ENCODE data around the gene CRMP1.

The CRMP1 gene

GRCh38 chr4:5824635-5825034 lies 68.3 kb downstream of the CRMP1 start:
- H3K9ac ChIP-seq (ENCODE audit: low read depth in 1 of 2, low read length in 2 of 2): no peak overlapping the region
- H3K9me3 ChIP-seq (ENCODE audit: control insufficient read depth in 1 of 2, low read length in 2 of 2): no peaks in the 10 kb centered on the region
- no peak overlapping the region for H3K4me3 ChIP-seq (ENCODE audit: low read depth in 1 of 2, low read length in 2 of 2)
- H3K27ac ChIP-seq (ENCODE audit: low read depth, low read length): no peak overlapping the region
- no peaks in the 10 kb centered on the region for H3K27me3 ChIP-seq (ENCODE audit: control insufficient read depth in 1 of 2, insufficient read depth in 2 of 2, low read length in 2 of 2)
- no peaks in the 10 kb centered on the region for H3K36me3 ChIP-seq (ENCODE audit: control insufficient read depth in 1 of 2, insufficient read depth in 2 of 2, low read length in 2 of 2)
- no peaks in the 10 kb centered on the region for H3K4me1 ChIP-seq (ENCODE audit: control insufficient read depth in 1 of 2, insufficient read depth in 2 of 2, low read length in 2 of 2)

- H3K9me3 ChIP-seq (ENCODE audit: control insufficient read depth in 1 of 2, low read length in 2 of 2): no peaks in the 10 kb centered on the region
- no peak overlapping the region for H3K4me3 ChIP-seq (ENCODE audit: low read depth in 1 of 2, low read length in 2 of 2)
- no peaks in the 10 kb centered on the region for H3K27me3 ChIP-seq (ENCODE audit: control insufficient read depth in 1 of 2, insufficient read depth in 2 of 2, low read length in 2 of 2)
- no peaks in the 10 kb centered on the region for H3K4me1 ChIP-seq (ENCODE audit: control insufficient read depth in 1 of 2, insufficient read depth in 2 of 2, low read length in 2 of 2)
- no peaks in the 10 kb centered on the region for H3K36me3 ChIP-seq (ENCODE audit: control insufficient read depth in 1 of 2, insufficient read depth in 2 of 2, low read length in 2 of 2)
- H3K27ac ChIP-seq (ENCODE audit: low read depth, low read length): no peak overlapping the region
- no peak overlapping the region for H3K9ac ChIP-seq (ENCODE audit: low read depth in 1 of 2, low read length in 2 of 2)
Observed at GRCh38 chr4:5824227-5824626, 68.7 kb downstream of the CRMP1 start.

GRCh38 chr4:5823542-5824211 lies 69.2 kb downstream of the CRMP1 start:
- no peak overlapping the region for H3K9ac ChIP-seq (ENCODE audit: low read depth in 1 of 2, low read length in 2 of 2)

GRCh38 chr4:5822619-5823018 lies 70.3 kb downstream of the CRMP1 start:
- Histone ChIP-seq H3K4me1 (ENCODE audit: control insufficient read depth in 1 of 2, insufficient read depth in 2 of 2, low read length in 2 of 2) (no peaks in the 10 kb centered on the region), H3K4me3 (ENCODE audit: low read depth in 1 of 2, low read length in 2 of 2) (no peak overlapping the region), H3K9me3 (ENCODE audit: control insufficient read depth in 1 of 2, low read length in 2 of 2) (no peaks in the 10 kb centered on the region), H3K9ac (ENCODE audit: low read depth in 1 of 2, low read length in 2 of 2) (no peak overlapping the region), H3K36me3 (ENCODE audit: control insufficient read depth in 1 of 2, insufficient read depth in 2 of 2, low read length in 2 of 2) (no peaks in the 10 kb centered on the region), H3K27ac (ENCODE audit: low read depth, low read length) (no peak overlapping the region), H3K27me3 (ENCODE audit: control insufficient read depth in 1 of 2, insufficient read depth in 2 of 2, low read length in 2 of 2) (no peaks in the 10 kb centered on the region)

More at GRCh38 chr4:5823542-5824211, 69.2 kb downstream of the CRMP1 start:
- Histone ChIP-seq H3K4me3 (ENCODE audit: low read depth in 1 of 2, low read length in 2 of 2) (no peak overlapping the region), H3K9me3 (ENCODE audit: control insufficient read depth in 1 of 2, low read length in 2 of 2) (no peaks in the 10 kb centered on the region), H3K27me3 (ENCODE audit: control insufficient read depth in 1 of 2, insufficient read depth in 2 of 2, low read length in 2 of 2) (no peaks in the 10 kb centered on the region), H3K4me1 (ENCODE audit: control insufficient read depth in 1 of 2, insufficient read depth in 2 of 2, low read length in 2 of 2) (no peaks in the 10 kb centered on the region), H3K36me3 (ENCODE audit: control insufficient read depth in 1 of 2, insufficient read depth in 2 of 2, low read length in 2 of 2) (no peaks in the 10 kb centered on the region), H3K27ac (ENCODE audit: low read depth, low read length) (no peak overlapping the region)

- Histone ChIP-seq H3K36me3 (ENCODE audit: control insufficient read depth in 1 of 2, insufficient read depth in 2 of 2, low read length in 2 of 2) (no peaks in the 10 kb centered on the region), H3K27ac (ENCODE audit: low read depth, low read length) (no peak overlapping the region), H3K9ac (ENCODE audit: low read depth in 1 of 2, low read length in 2 of 2) (no peak overlapping the region), H3K27me3 (ENCODE audit: control insufficient read depth in 1 of 2, insufficient read depth in 2 of 2, low read length in 2 of 2) (no peaks in the 10 kb centered on the region), H3K9me3 (ENCODE audit: control insufficient read depth in 1 of 2, low read length in 2 of 2) (no peaks in the 10 kb centered on the region), H3K4me1 (ENCODE audit: control insufficient read depth in 1 of 2, insufficient read depth in 2 of 2, low read length in 2 of 2) (no peaks in the 10 kb centered on the region), H3K4me3 (ENCODE audit: low read depth in 1 of 2, low read length in 2 of 2) (no peak overlapping the region)
Observed at GRCh38 chr4:5821665-5822358, 71.1 kb downstream of the CRMP1 start.

GRCh38 chr4:5816851-5817375 lies 76.0 kb downstream of the CRMP1 start:
- Histone ChIP-seq H3K9me3 (ENCODE audit: control insufficient read depth in 1 of 2, low read length in 2 of 2) (no peaks in the 10 kb centered on the region), H3K4me1 (ENCODE audit: control insufficient read depth in 1 of 2, insufficient read depth in 2 of 2, low read length in 2 of 2) (no peaks in the 10 kb centered on the region), H3K36me3 (ENCODE audit: control insufficient read depth in 1 of 2, insufficient read depth in 2 of 2, low read length in 2 of 2) (no peaks in the 10 kb centered on the region), H3K9ac (ENCODE audit: low read depth in 1 of 2, low read length in 2 of 2) (no peak overlapping the region), H3K27me3 (ENCODE audit: control insufficient read depth in 1 of 2, insufficient read depth in 2 of 2, low read length in 2 of 2) (no peaks in the 10 kb centered on the region), H3K27ac (ENCODE audit: low read depth, low read length) (no peak overlapping the region), H3K4me3 (ENCODE audit: low read depth in 1 of 2, low read length in 2 of 2) (no peak overlapping the region)

- H3K4me1 ChIP-seq (ENCODE audit: control insufficient read depth in 1 of 2, insufficient read depth in 2 of 2, low read length in 2 of 2): no peaks in the 10 kb centered on the region
- H3K9ac ChIP-seq (ENCODE audit: low read depth in 1 of 2, low read length in 2 of 2): no peak overlapping the region
- H3K27me3 ChIP-seq (ENCODE audit: control insufficient read depth in 1 of 2, insufficient read depth in 2 of 2, low read length in 2 of 2): no peaks in the 10 kb centered on the region
- H3K27ac ChIP-seq (ENCODE audit: low read depth, low read length): no peak overlapping the region
- H3K36me3 ChIP-seq (ENCODE audit: control insufficient read depth in 1 of 2, insufficient read depth in 2 of 2, low read length in 2 of 2): no peaks in the 10 kb centered on the region
- no peak overlapping the region for H3K4me3 ChIP-seq (ENCODE audit: low read depth in 1 of 2, low read length in 2 of 2)
- no peaks in the 10 kb centered on the region for H3K9me3 ChIP-seq (ENCODE audit: control insufficient read depth in 1 of 2, low read length in 2 of 2)
Observed at GRCh38 chr4:5816101-5816500, 76.8 kb downstream of the CRMP1 start.

- Histone ChIP-seq H3K9ac (ENCODE audit: low read depth in 1 of 2, low read length in 2 of 2) (no peak overlapping the region), H3K36me3 (ENCODE audit: control insufficient read depth in 1 of 2, insufficient read depth in 2 of 2, low read length in 2 of 2) (no peaks in the 10 kb centered on the region), H3K27me3 (ENCODE audit: control insufficient read depth in 1 of 2, insufficient read depth in 2 of 2, low read length in 2 of 2) (no peaks in the 10 kb centered on the region), H3K27ac (ENCODE audit: low read depth, low read length) (no peak overlapping the region), H3K9me3 (ENCODE audit: control insufficient read depth in 1 of 2, low read length in 2 of 2) (no peaks in the 10 kb centered on the region), H3K4me3 (ENCODE audit: low read depth in 1 of 2, low read length in 2 of 2) (no peak overlapping the region), H3K4me1 (ENCODE audit: control insufficient read depth in 1 of 2, insufficient read depth in 2 of 2, low read length in 2 of 2) (no peaks in the 10 kb centered on the region)
Observed at GRCh38 chr4:5815641-5816040, 77.2 kb downstream of the CRMP1 start.

GRCh38 chr4:5814421-5814820 lies 78.5 kb downstream of the CRMP1 start:
- no peaks in the 10 kb centered on the region for H3K27me3 ChIP-seq (ENCODE audit: control insufficient read depth in 1 of 2, insufficient read depth in 2 of 2, low read length in 2 of 2)
- no peak overlapping the region for H3K4me3 ChIP-seq (ENCODE audit: low read depth in 1 of 2, low read length in 2 of 2)
- no peak overlapping the region for H3K9ac ChIP-seq (ENCODE audit: low read depth in 1 of 2, low read length in 2 of 2)
- no peaks in the 10 kb centered on the region for H3K4me1 ChIP-seq (ENCODE audit: control insufficient read depth in 1 of 2, insufficient read depth in 2 of 2, low read length in 2 of 2)
- no peaks in the 10 kb centered on the region for H3K36me3 ChIP-seq (ENCODE audit: control insufficient read depth in 1 of 2, insufficient read depth in 2 of 2, low read length in 2 of 2)
- H3K27ac ChIP-seq (ENCODE audit: low read depth, low read length): no peak overlapping the region
- no peaks in the 10 kb centered on the region for H3K9me3 ChIP-seq (ENCODE audit: control insufficient read depth in 1 of 2, low read length in 2 of 2)

GRCh38 chr4:5813882-5814255 lies 79.0 kb downstream of the CRMP1 start:
- H3K9ac ChIP-seq (ENCODE audit: low read depth in 1 of 2, low read length in 2 of 2): no peak overlapping the region
- no peaks in the 10 kb centered on the region for H3K27me3 ChIP-seq (ENCODE audit: control insufficient read depth in 1 of 2, insufficient read depth in 2 of 2, low read length in 2 of 2)
- H3K4me1 ChIP-seq (ENCODE audit: control insufficient read depth in 1 of 2, insufficient read depth in 2 of 2, low read length in 2 of 2): no peaks in the 10 kb centered on the region
- no peak overlapping the region for H3K27ac ChIP-seq (ENCODE audit: low read depth, low read length)
- no peaks in the 10 kb centered on the region for H3K36me3 ChIP-seq (ENCODE audit: control insufficient read depth in 1 of 2, insufficient read depth in 2 of 2, low read length in 2 of 2)
- H3K9me3 ChIP-seq (ENCODE audit: control insufficient read depth in 1 of 2, low read length in 2 of 2): no peaks in the 10 kb centered on the region
- no peak overlapping the region for H3K4me3 ChIP-seq (ENCODE audit: low read depth in 1 of 2, low read length in 2 of 2)

Data from duodenal mucosa (tissue), 2 donors.